HEK293 (cell line): ENCODE results near the gene HEMGN.

ENCODE experiments used
- CTCF ChIA-PET: fragments of 350-600 bp; formaldehyde crosslinking; extraction: SDS; loops from one replicate; lab custom pipeline; 2021; ENCODE audit warnings: antibody characterized with exemption; lab: Yijun Ruan, JAX
- POLR2A ChIA-PET: fragments of 300-600 bp; formaldehyde crosslinking; extraction: SDS; loops from one replicate; lab custom pipeline; 2020; ENCODE audit warnings: antibody characterized with exemption, inconsistent platforms; lab: Yijun Ruan, JAX
- H3K27ac ChIP-seq: fragments of 200-500 bp; sonication (Bioruptor generic); 2 replicates; pipeline ENCODE4 v1.5.1; 2014; ENCODE audit warnings: low read depth, low read length, control low read depth, inconsistent platforms; ENCODE audit errors: extremely low read depth
- H3K36me3 ChIP-seq, 2 experiments: fragments of 200-500 bp in 1 of 2; sonication (Bioruptor generic) in 1 of 2; 1 replicate in 1 of 2; 2 replicates in 1 of 2; pipeline ENCODE4 v1.5.1; 2014 to 2017; ENCODE audit warnings: inconsistent platforms in 2 of 2, low read length in 2 of 2; ENCODE audit not compliant: control insufficient read depth in 2 of 2, insufficient read depth in 1 of 2
- H3K4me1 ChIP-seq: fragments of 200-500 bp; sonication (Bioruptor generic); 2 replicates; pipeline ENCODE4 v1.5.1; 2014; ENCODE audit warnings: mild to moderate bottlenecking, low read length, inconsistent platforms; ENCODE audit not compliant: control insufficient read depth, insufficient read depth
- H3K4me3 ChIP-seq: 2 replicates; pipeline ENCODE4 v1.5.1; 2011; ENCODE audit warnings: low read depth, mild to moderate bottlenecking, control low read depth, low read length, moderate library complexity
- H3K9me3 ChIP-seq: fragments of 200-500 bp; sonication (Bioruptor generic); 2 replicates; pipeline ENCODE4 v1.5.1; 2014; ENCODE audit warnings: low read depth, low read length, inconsistent platforms; ENCODE audit not compliant: control insufficient read depth, insufficient read depth
- GFI1B ChIP-seq: fragments of 450-650 bp; formaldehyde crosslinking; IDR thresholded peaks from 2 replicates; pipeline ENCODE4 v1.5.1; 2016; ENCODE audit warnings: missing biosample characterization, missing genetic modification characterization
- GLI2 ChIP-seq: fragments of 450-650 bp; formaldehyde crosslinking; IDR thresholded peaks from 2 replicates; pipeline ENCODE4; 2017; ENCODE audit warnings: missing biosample characterization, missing genetic modification characterization, low read depth, borderline replicate concordance
- HIC1 ChIP-seq: fragments of 450-650 bp; formaldehyde crosslinking; IDR thresholded peaks from 2 replicates; pipeline ENCODE4 v1.5.1; 2016; ENCODE audit warnings: missing biosample characterization, missing genetic modification characterization
- KLF1 ChIP-seq: fragments of 450-650 bp; formaldehyde crosslinking; IDR thresholded peaks from 2 replicates; pipeline ENCODE4 v1.5.1; 2016; ENCODE audit warnings: missing biosample characterization, missing genetic modification characterization
- KLF16 ChIP-seq: fragments of 450-650 bp; formaldehyde crosslinking; IDR thresholded peaks from 2 replicates; pipeline ENCODE4 v1.5.1; 2017; ENCODE audit warnings: missing biosample characterization, missing genetic modification characterization
- KLF9 ChIP-seq: fragments of 450-650 bp; formaldehyde crosslinking; IDR thresholded peaks from 2 replicates; pipeline ENCODE4 v1.5.1; 2016; ENCODE audit warnings: missing biosample characterization, missing genetic modification characterization, low read depth
- MEIS1 ChIP-seq: sonication (generic); formaldehyde crosslinking; IDR thresholded peaks from 2 replicates; pipeline ENCODE4 v1.8.1; 2022; ENCODE audit warnings: missing genetic modification reagents, mild to moderate bottlenecking, borderline replicate concordance
- PATZ1 ChIP-seq: fragments of 450-650 bp; formaldehyde crosslinking; IDR thresholded peaks from 2 replicates; pipeline ENCODE4 v1.5.1; 2016; ENCODE audit warnings: missing biosample characterization, missing genetic modification characterization
- PRDM1 ChIP-seq: fragments of 450-650 bp; formaldehyde crosslinking; IDR thresholded peaks from 2 replicates; pipeline ENCODE4; 2016; ENCODE audit warnings: missing biosample characterization, missing genetic modification characterization
- SCRT1 ChIP-seq: fragments of 450-650 bp; formaldehyde crosslinking; IDR thresholded peaks from 2 replicates; pipeline ENCODE4 v1.5.1; 2016; ENCODE audit warnings: missing biosample characterization, missing genetic modification characterization, borderline replicate concordance
- ZBTB20 ChIP-seq: fragments of 450-650 bp; formaldehyde crosslinking; IDR thresholded peaks from 2 replicates; pipeline ENCODE4 v1.5.1; 2016; ENCODE audit warnings: missing biosample characterization, missing genetic modification characterization
- ZFHX2 ChIP-seq: fragments of 450-650 bp; formaldehyde crosslinking; conservative IDR thresholded peaks from 2 replicates; pipeline ENCODE4 v1.5.1; 2016; ENCODE audit warnings: missing biosample characterization, missing genetic modification characterization
- ZNF10 ChIP-seq: fragments of 450-650 bp; formaldehyde crosslinking; IDR thresholded peaks from 2 replicates; pipeline ENCODE4 v1.5.1; 2017; ENCODE audit warnings: missing biosample characterization, missing genetic modification characterization
- ZNF157 ChIP-seq: fragments of 450-650 bp; formaldehyde crosslinking; IDR thresholded peaks from 2 replicates; pipeline ENCODE4 v1.5.1; 2016; ENCODE audit warnings: missing biosample characterization, missing genetic modification characterization
- ZNF16 ChIP-seq: fragments of 450-650 bp; formaldehyde crosslinking; IDR thresholded peaks from 2 replicates; pipeline ENCODE4 v1.5.1; 2016; ENCODE audit warnings: low read depth, missing biosample characterization, missing genetic modification characterization
- ZNF223 ChIP-seq: fragments of 450-650 bp; formaldehyde crosslinking; IDR thresholded peaks from 2 replicates; pipeline ENCODE4 v1.5.1; 2016; ENCODE audit warnings: missing biosample characterization, missing genetic modification characterization
- ZNF26 ChIP-seq: fragments of 450-650 bp; formaldehyde crosslinking; IDR thresholded peaks from 2 replicates; pipeline ENCODE4 v1.5.1; 2016; ENCODE audit warnings: missing biosample characterization, missing genetic modification characterization
- ZNF324 ChIP-seq: fragments of 450-650 bp; formaldehyde crosslinking; IDR thresholded peaks from 2 replicates; pipeline ENCODE4 v1.5.1; 2016; ENCODE audit warnings: missing biosample characterization, missing genetic modification characterization
- ZNF341 ChIP-seq: fragments of 450-650 bp; formaldehyde crosslinking; IDR thresholded peaks from 2 replicates; pipeline ENCODE4; 2016; ENCODE audit warnings: low read depth, missing biosample characterization, missing genetic modification characterization
- ZNF391 ChIP-seq: fragments of 450-650 bp; formaldehyde crosslinking; IDR thresholded peaks from 2 replicates; pipeline ENCODE4 v1.5.1; 2016; ENCODE audit warnings: low read depth, missing biosample characterization, missing genetic modification characterization, borderline replicate concordance
- ZNF394 ChIP-seq: fragments of 450-650 bp; formaldehyde crosslinking; IDR thresholded peaks from 2 replicates; pipeline ENCODE4 v1.5.1; 2016; ENCODE audit warnings: missing biosample characterization, missing genetic modification characterization, mild to moderate bottlenecking, moderate library complexity, borderline replicate concordance
- ZNF48 ChIP-seq: fragments of 450-650 bp; formaldehyde crosslinking; IDR thresholded peaks from 2 replicates; pipeline ENCODE4 v1.5.1; 2016; ENCODE audit warnings: missing biosample characterization, missing genetic modification characterization
- ZNF555 ChIP-seq: fragments of 450-650 bp; formaldehyde crosslinking; conservative IDR thresholded peaks from 2 replicates; pipeline ENCODE4 v1.5.1; 2017; ENCODE audit warnings: missing biosample characterization, mild to moderate bottlenecking, missing genetic modification characterization, inconsistent platforms
- ZNF623 ChIP-seq: fragments of 450-650 bp; formaldehyde crosslinking; IDR thresholded peaks from 2 replicates; pipeline ENCODE4 v1.5.1; 2016; ENCODE audit warnings: missing biosample characterization, missing genetic modification characterization
- ZNF701 ChIP-seq: fragments of 450-650 bp; formaldehyde crosslinking; IDR thresholded peaks from 2 replicates; pipeline ENCODE4 v1.5.1; 2016; ENCODE audit warnings: missing biosample characterization, missing genetic modification characterization
- ZNF777 ChIP-seq: fragments of 450-650 bp; formaldehyde crosslinking; IDR thresholded peaks from 2 replicates; pipeline ENCODE4 v1.5.1; 2017; ENCODE audit warnings: missing biosample characterization, missing genetic modification characterization, borderline replicate concordance
- ZSCAN18 ChIP-seq: fragments of 450-650 bp; formaldehyde crosslinking; IDR thresholded peaks from 2 replicates; pipeline ENCODE4 v1.5.1; 2016; ENCODE audit warnings: missing biosample characterization, missing genetic modification characterization

The HEMGN gene

GRCh38 chr9:97907632-97908031 is 30.3 kb downstream of the HEMGN start (continued):
- no peak for TF ChIP-seq KLF16 (tag by site-specific recombination)
- TF ChIP-seq ZNF623 (tag by site-specific recombination) = no peak
- no peak for TF ChIP-seq ZSCAN18
- TF ChIP-seq ZFHX2 (tag by site-specific recombination) = no peak
- no peak for TF ChIP-seq KLF9 (tag by site-specific recombination)
- no peak for TF ChIP-seq ZNF223 (tag by site-specific recombination)

- H3K4me3 ChIP-seq = no peak overlapping the region
- H3K9me3 ChIP-seq = no peaks in the 10 kb centered on the region
- ChIA-PET POLR2A (no interaction called here), CTCF (interaction anchor here (1.4 kb wide), 1 partner anchor 11 kb away, joined by 5 read pairs; no protein-coding TSS in a partner anchor)
- H3K4me1 ChIP-seq = no peaks in the 10 kb centered on the region
- no peak overlapping the region for H3K27ac ChIP-seq
- peaks cover 0 to 60% of the 10 kb centered on the region in 2 experiments; a peak in 1 of 3 replicates for H3K36me3 ChIP-seq
- TF ChIP-seq ZNF16 = no peak
- TF ChIP-seq ZNF701 = no peak
- TF ChIP-seq SCRT1 (tag by site-specific recombination) = no peak
- no peak for TF ChIP-seq ZNF324
- TF ChIP-seq ZNF555 (tag by site-specific recombination) = no peak
- TF ChIP-seq ZNF10 (tag by site-specific recombination) = no peak
These were observed 30.9 kb downstream of the HEMGN start for GRCh38 chr9:97907046-97907445.

GRCh38 chr9:97906236-97906831 is 31.6 kb downstream of the HEMGN start:
- H3K36me3 ChIP-seq = peaks cover 0 to 53% of the 10 kb centered on the region in 2 experiments; a peak in 1 of 3 replicates
- ChIA-PET POLR2A (no interaction called here), CTCF (interaction anchor here (0.5 to 9.6 kb wide), 5 partner anchors 10 to 188 kb away, joined by 3 to 132 read pairs (median 5); no protein-coding TSS in a partner anchor)
- H3K4me1 ChIP-seq = no peaks in the 10 kb centered on the region
- no peak overlapping the region for H3K4me3 ChIP-seq
- TF ChIP-seq KLF1 (tag by site-specific recombination) (no peak), ZNF777 (tag by site-specific recombination) (no peak), PATZ1 (no peak), ZNF341 (tag by site-specific recombination) (no peak), ZNF394 (tag by site-specific recombination) (no peak), GLI2 (no peak), GFI1B (no peak), ZNF26 (no peak), ZNF16 (no peak), ZBTB20 (tag by site-specific recombination) (no peak), ZNF391 (no peak), ZNF157 (tag by site-specific recombination) (no peak), HIC1 (tag by site-specific recombination) (no peak), MEIS1 (no peak), PRDM1 (tag by site-specific recombination) (no peak), ZNF48 (no peak)
- TF ChIP-seq, all 188 proteins: peak for 0
- H3K27ac ChIP-seq = no peak overlapping the region
- no peaks in the 10 kb centered on the region for H3K9me3 ChIP-seq
